Ramos (cell line): ENCODE measurements around the gene LOXHD1.

Experiments used
- in situ Hi-C: fragments of 300-500 bp; cut with MboI; formaldehyde crosslinking; loops from one replicate; pipeline ENCODE4 v1.14.3; 2022; ENCODE audit warnings: low sequenced_read_pairs; ENCODE audit not compliant: unreplicated experiment

Gene LOXHD1

GRCh38 chr18:46555213-46555612, 101.8 kb downstream of the LOXHD1 start:
- in situ Hi-C loops: no loop called here

- in situ Hi-C loops: no loop called here
These were observed 102.5 kb downstream of the LOXHD1 start for GRCh38 chr18:46554406-46555080.

GRCh38 chr18:46550609-46551008, 106.4 kb downstream of the LOXHD1 start:
- in situ Hi-C loops: no loop called here

- in situ Hi-C loops: no loop called here
These were observed 109.5 kb downstream of the LOXHD1 start for GRCh38 chr18:46547520-46547919.

- in situ Hi-C loops: no loop called here
These were observed 110.8 kb downstream of the LOXHD1 start for GRCh38 chr18:46546111-46546640.

- in situ Hi-C loops: no loop called here
These were observed 114.5 kb downstream of the LOXHD1 start for GRCh38 chr18:46542545-46542944.

GRCh38 chr18:46541626-46542189, 115.3 kb downstream of the LOXHD1 start:
- in situ Hi-C loops: no loop called here

GRCh38 chr18:46538376-46538775, 118.6 kb downstream of the LOXHD1 start:
- in situ Hi-C loops: no loop called here

GRCh38 chr18:46536215-46536874, 120.7 kb downstream of the LOXHD1 start:
- in situ Hi-C loops: no loop called here

GRCh38 chr18:46531482-46531881, 125.5 kb downstream of the LOXHD1 start:
- in situ Hi-C loops: no loop called here

GRCh38 chr18:46528037-46528436, 129.0 kb downstream of the LOXHD1 start:
- in situ Hi-C loops: no loop called here

- in situ Hi-C loops: no loop called here
These were observed 137.2 kb downstream of the LOXHD1 start for GRCh38 chr18:46519870-46520269.

GRCh38 chr18:46518438-46518837, 138.6 kb downstream of the LOXHD1 start:
- in situ Hi-C loops: no loop called here

GRCh38 chr18:46516555-46516954, 140.5 kb downstream of the LOXHD1 start:
- in situ Hi-C loops: no loop called here

GRCh38 chr18:46510386-46510785, 146.6 kb downstream of the LOXHD1 start:
- in situ Hi-C loops: no loop called here

GRCh38 chr18:46509530-46509929, 147.5 kb downstream of the LOXHD1 start:
- in situ Hi-C loops: no loop called here

- in situ Hi-C loops: no loop called here
These were observed 149.9 kb downstream of the LOXHD1 start for GRCh38 chr18:46506974-46507586.

- in situ Hi-C loops: no loop called here
These were observed 154.6 kb downstream of the LOXHD1 start for GRCh38 chr18:46502444-46502843.

- in situ Hi-C loops: no loop called here
These were observed 159.9 kb downstream of the LOXHD1 start for GRCh38 chr18:46497129-46497528.

GRCh38 chr18:46488471-46489213, 168.4 kb downstream of the LOXHD1 start:
- in situ Hi-C loops: loop anchor here (10.0 kb wide), 1 partner anchor 344 kb away; no protein-coding TSS in a partner anchor
